ENCODE results near the gene ZKSCAN4.

DNA sequence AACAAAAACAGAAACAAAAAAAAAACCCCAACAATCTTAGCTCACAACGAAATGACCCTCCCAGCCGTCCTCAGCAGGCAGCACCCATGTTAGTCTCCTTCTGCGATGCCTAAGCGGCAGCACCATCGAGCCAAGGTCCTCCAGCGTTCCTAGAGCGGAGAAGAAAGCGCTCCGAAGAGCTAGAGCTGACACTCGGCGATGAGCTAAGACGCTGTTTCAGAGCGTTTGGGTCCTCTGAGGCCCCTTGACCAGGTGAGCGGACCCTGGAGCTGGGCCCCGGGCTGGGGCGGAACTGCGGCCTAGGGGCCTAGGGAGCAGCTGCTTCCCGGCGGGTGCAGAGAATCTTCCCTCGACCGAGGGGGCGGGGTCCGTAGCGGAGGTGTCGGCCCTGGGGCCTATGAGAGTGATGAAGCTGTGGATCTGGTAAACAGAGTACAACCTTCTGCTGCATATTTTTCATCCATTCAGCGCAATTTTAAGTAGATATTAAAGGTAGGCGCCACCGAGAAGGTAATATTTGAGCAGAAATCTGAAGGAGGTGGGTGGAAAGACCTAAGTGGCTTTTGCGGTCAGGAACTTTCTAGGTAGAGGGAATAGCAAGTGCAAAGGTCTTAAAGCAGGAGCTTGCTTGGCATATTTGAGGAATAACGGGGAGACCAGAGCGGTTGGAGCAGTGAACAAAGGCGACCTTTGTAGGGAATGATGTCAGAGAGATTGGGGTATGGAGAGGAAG is 15.1 kb upstream of the ZKSCAN4 start, which contains the start of gene ZSCAN26:
- TF ChIP-seq, protein P1, sequence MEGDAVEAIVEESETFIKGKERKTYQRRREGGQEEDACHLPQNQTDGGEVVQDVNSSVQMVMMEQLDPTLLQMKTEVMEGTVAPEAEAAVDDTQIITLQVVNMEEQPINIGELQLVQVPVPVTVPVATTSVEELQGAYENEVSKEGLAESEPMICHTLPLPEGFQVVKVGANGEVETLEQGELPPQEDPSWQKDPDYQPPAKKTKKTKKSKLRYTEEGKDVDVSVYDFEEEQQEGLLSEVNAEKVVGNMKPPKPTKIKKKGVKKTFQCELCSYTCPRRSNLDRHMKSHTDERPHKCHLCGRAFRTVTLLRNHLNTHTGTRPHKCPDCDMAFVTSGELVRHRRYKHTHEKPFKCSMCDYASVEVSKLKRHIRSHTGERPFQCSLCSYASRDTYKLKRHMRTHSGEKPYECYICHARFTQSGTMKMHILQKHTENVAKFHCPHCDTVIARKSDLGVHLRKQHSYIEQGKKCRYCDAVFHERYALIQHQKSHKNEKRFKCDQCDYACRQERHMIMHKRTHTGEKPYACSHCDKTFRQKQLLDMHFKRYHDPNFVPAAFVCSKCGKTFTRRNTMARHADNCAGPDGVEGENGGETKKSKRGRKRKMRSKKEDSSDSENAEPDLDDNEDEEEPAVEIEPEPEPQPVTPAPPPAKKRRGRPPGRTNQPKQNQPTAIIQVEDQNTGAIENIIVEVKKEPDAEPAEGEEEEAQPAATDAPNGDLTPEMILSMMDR (IDR thresholded peaks at IDR 0.05) = no peak
- peak; percentile 66 for TF ChIP-seq POLR2AphosphoS5 (IDR thresholded peaks at IDR 0.05)
